Esophagus squamous epithelium (tissue), 4 donors: Measurements from ENCODE around the gene GALNTL6.

Experiments used
- CTCF ChIP-seq, 6 experiments: fragments of 450-650 bp in 4 of 6; fragments of 200-600 bp in 2 of 6; sonication (generic) in 2 of 6; IDR thresholded peaks; one replicate each; pipeline ENCODE4 v1.5.1; 2016 to 2019; ENCODE audit warnings: antibody characterized with exemption in 6 of 6, mild to moderate bottlenecking in 4 of 6, moderate library complexity in 4 of 6
- POLR2A ChIP-seq, 4 donors: fragments of 450-650 bp; IDR thresholded peaks; one replicate each; pipeline ENCODE4 v1.6.1; 2017; ENCODE audit warnings: antibody characterized with exemption in 4 of 4, mild to moderate bottlenecking in 4 of 4, moderate library complexity in 3 of 4

- TF ChIP-seq CTCF (IDR thresholded peaks at IDR 0.05) (no peak), POLR2A (IDR thresholded peaks at IDR 0.05) (no peak)
These were observed 1179.6 kb downstream of the GALNTL6 start for GRCh38 chr4:172992648-172993378.
